ENCODE results near the gene GPR17. TPM values are rescaled to one million over a fixed set of nuclear protein-coding genes. Genes with fewer than 3 reads are reported as not detected.

Gene GPR17
- total RNA-seq, 4 donors from 2014 or later, result not detected

DNA sequence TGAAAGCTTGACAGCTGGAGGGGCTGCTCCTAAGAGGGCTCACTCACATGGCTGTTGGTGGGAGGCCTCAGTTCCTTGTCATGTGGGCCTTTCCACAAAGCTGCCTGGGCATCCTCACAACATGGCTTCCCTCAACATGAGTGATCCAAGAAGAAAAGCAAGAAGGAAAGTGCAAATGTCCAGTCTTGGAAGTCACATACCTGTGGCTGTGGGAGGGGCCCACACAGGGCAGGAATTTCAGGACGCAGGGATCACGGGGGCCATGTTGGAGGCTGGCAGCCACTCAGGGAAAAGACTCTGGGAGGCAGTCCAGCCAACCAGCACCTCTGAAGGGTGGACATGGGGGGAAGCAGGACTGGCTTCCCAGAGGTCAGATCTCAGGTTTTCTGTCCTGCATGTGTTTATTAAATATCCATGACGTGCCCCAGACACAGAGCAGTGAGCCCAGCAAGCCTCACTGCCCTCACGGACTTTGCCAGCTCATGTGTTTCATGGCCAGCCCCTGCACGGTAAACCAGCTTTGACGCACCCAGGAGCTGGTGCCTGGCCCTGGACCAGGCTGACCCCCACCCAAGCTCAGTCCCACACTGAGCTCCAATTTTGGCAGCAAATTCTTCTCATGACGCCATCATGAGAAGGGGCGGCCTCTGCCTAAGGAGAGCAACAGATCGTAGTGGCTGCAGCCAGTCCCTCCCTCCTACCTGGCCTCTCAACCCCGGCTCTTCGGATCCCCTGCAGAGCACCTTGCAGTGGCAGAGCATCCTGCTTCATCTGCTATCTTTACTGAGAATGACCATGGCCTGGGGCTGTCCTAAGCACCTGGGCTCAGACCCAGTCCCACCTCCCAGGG lies 34.7 kb upstream of the GPR17 start:
- Histone ChIP-seq H3K27ac (no peak overlapping the region), H3K4me1 (no peaks in the 10 kb centered on the region), H3K36me3 (peaks cover 0 to 73% (median 0%) of the 10 kb centered on the region in 3 donors), H3K9me3 (peaks cover 0 to 3% (median 0%) of the 10 kb centered on the region in 4 donors), H3K27me3 (no peaks in the 10 kb centered on the region), H3K4me3 (no peak overlapping the region)
- peak in 2 of 3 donors; percentile 29 to 32 for DNase-seq
- TF ChIP-seq POLR2A (IDR thresholded peaks at IDR 0.05), result no peak
- TF ChIP-seq, protein P1, sequence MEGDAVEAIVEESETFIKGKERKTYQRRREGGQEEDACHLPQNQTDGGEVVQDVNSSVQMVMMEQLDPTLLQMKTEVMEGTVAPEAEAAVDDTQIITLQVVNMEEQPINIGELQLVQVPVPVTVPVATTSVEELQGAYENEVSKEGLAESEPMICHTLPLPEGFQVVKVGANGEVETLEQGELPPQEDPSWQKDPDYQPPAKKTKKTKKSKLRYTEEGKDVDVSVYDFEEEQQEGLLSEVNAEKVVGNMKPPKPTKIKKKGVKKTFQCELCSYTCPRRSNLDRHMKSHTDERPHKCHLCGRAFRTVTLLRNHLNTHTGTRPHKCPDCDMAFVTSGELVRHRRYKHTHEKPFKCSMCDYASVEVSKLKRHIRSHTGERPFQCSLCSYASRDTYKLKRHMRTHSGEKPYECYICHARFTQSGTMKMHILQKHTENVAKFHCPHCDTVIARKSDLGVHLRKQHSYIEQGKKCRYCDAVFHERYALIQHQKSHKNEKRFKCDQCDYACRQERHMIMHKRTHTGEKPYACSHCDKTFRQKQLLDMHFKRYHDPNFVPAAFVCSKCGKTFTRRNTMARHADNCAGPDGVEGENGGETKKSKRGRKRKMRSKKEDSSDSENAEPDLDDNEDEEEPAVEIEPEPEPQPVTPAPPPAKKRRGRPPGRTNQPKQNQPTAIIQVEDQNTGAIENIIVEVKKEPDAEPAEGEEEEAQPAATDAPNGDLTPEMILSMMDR (IDR thresholded peaks at IDR 0.05), result no peak

DNA sequence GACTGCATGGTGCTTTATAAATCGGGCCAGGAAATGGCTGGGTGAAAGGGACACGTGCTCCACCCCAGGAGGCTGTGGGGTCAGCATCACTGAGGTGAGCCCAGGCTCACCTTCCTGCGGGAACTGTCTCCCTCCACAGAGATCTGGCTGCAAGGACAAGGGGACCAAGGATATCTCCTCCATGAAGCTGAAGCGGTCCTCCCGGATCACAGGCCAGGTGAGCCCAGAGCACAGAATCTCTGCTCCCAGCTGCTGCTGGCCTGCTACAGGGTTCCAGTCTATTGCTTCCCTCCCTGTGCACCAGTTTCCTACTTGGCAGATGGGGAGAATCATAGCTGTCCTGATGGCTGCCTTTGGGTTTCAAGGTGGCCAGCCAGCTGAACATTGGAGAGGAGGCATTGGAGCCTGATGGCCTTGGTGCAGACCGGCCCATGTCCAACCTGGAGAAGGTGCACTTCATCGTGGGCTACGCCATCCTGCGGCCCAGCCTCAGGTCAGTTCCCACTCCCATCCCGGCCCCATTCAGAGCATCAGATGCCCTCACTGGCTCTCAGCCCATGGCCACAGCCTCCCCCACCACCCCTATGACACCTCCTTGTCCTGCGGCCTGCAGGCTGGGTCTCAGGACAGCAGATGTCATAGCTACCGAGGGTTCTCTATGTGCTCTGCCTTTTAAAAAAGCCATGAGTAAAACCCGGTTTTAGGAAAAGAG lies 33.7 kb upstream of the GPR17 start:
- H3K27ac ChIP-seq, result no peak overlapping the region
- H3K36me3 ChIP-seq, result peaks cover 0 to 69% (median 0%) of the 10 kb centered on the region in 3 donors
- no peak overlapping the region for H3K4me3 ChIP-seq
- H3K27me3 ChIP-seq, result no peaks in the 10 kb centered on the region
- peak; percentile 12 to 34 (median 28) for DNase-seq
- H3K4me1 ChIP-seq, result no peaks in the 10 kb centered on the region
- peaks cover 0 to 3% (median 0%) of the 10 kb centered on the region in 4 donors for H3K9me3 ChIP-seq
- TF ChIP-seq, protein P1 (IDR thresholded peaks at IDR 0.05), result no peak
- TF ChIP-seq POLR2A (IDR thresholded peaks at IDR 0.05), result no peak

DNA sequence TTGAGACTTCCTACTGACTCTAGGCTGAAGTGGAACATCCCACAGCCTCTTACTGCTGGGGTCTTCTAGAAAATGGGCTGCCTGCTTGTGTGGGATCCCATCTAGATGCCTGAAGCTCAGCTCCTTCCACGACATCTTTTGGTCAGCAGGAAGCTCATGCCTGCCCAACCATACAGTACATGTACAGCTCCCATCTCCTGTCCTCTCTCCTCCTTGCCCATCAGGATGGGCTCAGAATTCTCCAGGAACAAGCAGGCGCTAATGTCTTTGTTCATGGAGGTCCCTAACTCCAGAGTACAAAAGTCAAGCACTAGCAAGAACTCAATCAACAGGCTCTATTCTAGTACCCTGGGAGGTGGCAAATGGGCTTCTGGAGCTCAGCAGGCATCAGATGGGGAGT lies 31.7 kb upstream of the GPR17 start:
- peaks cover 0 to 57% (median 0%) of the 10 kb centered on the region in 3 donors for H3K36me3 ChIP-seq
- no peak overlapping the region for H3K27ac ChIP-seq
- peaks cover 0 to 3% (median 0%) of the 10 kb centered on the region in 4 donors for H3K9me3 ChIP-seq
- DNase-seq, result no peak
- TF ChIP-seq, protein P1 (IDR thresholded peaks at IDR 0.05), result no peak
- TF ChIP-seq POLR2A (IDR thresholded peaks at IDR 0.05), result no peak
- H3K4me3 ChIP-seq, result no peak overlapping the region
- no peaks in the 10 kb centered on the region for H3K4me1 ChIP-seq
- H3K27me3 ChIP-seq, result no peaks in the 10 kb centered on the region

DNA sequence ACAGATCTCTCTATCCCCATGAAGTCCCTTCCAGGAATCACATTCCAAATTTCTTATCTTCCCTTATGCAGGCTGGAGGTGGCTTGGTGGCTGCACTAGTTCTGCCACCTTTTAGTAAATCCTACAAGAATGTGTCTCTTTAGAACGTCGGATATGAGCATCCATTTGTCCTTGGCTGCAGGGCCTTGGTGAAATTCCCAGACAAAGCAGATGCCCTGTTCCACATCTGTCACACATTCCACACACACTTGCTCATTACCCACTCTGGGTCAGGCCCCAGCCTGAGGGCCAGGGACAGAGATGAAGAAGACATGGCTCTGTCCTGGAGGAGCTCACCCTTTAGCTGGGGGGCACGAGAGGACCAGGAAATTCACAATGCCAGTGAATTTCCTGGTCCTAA lies 31.2 kb upstream of the GPR17 start:
- Histone ChIP-seq H3K27me3 (no peaks in the 10 kb centered on the region), H3K4me3 (no peak overlapping the region), H3K36me3 (peaks cover 0 to 54% (median 0%) of the 10 kb centered on the region in 3 donors), H3K27ac (no peak overlapping the region), H3K4me1 (peaks cover 0 to 4% (median 0%) of the 10 kb centered on the region in 4 donors), H3K9me3 (peaks cover 0 to 3% (median 0%) of the 10 kb centered on the region in 4 donors)
- DNase-seq, result no peak
- TF ChIP-seq POLR2A (IDR thresholded peaks at IDR 0.05), result no peak
- TF ChIP-seq, protein P1 (IDR thresholded peaks at IDR 0.05), result no peak

DNA sequence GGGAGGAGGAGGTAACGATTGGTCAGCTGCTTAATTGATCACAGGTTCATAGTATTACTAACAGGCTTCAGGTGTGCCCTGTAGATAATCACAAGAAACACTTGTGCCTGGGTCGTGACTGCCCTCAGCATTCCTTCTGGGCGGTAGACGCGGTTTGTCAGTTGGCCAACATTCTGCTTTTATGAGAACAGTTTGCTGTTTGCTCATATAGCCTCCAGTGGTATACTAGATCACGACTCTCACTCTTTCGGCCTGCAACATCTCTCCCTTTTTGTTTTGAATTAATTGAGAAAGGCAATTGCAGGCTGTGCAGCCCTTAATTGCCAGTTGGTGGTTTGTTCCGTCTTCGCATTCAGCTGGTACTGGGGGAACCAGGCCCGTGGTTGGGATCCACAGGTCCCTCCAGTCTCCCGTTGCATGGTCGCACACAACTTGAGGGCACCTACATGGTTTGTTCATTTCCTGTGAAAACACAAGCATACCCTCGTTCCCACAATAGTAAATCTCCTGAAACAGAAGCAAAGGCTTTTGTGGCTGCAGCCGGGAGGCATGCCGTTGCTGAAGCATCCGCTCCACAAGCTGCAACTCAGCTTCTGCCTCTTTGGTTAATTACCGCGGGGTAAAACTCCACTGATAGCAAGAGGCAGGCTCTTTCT lies 30.3 kb upstream of the GPR17 start:
- TF ChIP-seq, protein P1 (IDR thresholded peaks at IDR 0.05), result no peak
- peak in 2 of 3 donors; percentile 12 to 29 for DNase-seq
- Histone ChIP-seq H3K27ac (no peak overlapping the region), H3K4me3 (no peak overlapping the region), H3K4me1 (peaks cover 0 to 9% (median 0%) of the 10 kb centered on the region in 4 donors), H3K27me3 (no peaks in the 10 kb centered on the region), H3K9me3 (peaks cover 0 to 1% (median 0%) of the 10 kb centered on the region in 4 donors), H3K36me3 (peaks cover 0 to 55% (median 0%) of the 10 kb centered on the region in 3 donors)
